NCI-H1694 treated with DMSO at 0.1 percent for 48 hours (cell line): ENCODE data around the gene PDIA3.
A peak's percentile ranks its signal among the peaks of the same experiment; 100 is the strongest.
"Not testable (repeated sequence)": the region's sequence is repeated elsewhere in the genome, so short reads cannot be mapped to it uniquely, and the experiment has no call there.

Experiments used
- DNase-seq: peaks from one replicate; lab custom pipeline; 2025; lab: John Stamatoyannopoulos, UW

PDIA3 gene

DNA sequence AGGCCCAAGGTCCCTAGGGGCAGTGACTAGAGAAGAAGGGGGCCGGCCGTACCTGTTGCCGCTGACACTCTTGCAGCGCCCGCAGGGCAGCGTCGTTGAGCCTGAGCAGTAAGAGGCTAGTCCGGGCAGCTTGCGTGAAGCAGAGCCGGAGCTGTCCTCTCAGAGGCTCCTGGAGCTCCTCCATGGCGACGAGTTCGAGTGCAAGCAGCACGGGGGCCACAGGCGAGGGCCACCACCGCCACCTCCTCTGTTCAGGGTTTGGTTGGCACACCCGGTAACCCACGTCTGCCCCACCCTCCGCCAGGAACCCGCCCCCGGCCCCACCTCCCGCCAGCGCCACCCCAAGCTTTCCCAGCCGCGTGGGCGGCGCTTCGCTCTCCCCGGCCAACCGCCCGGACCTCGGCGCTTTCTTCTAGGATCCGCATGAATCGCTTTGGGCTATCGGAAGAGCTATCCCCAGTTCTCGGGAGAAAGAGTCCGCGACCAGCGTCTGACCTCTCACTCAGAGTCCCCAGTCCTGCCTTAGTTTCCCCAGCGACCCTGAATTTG lies 30.6 kb downstream of the PDIA3 start, which contains the start of gene ELL3:
ELL3 (minus strand) TSS at position 249 of the 549 bp plus-strand sequence; CDS start at position 184, 65 bp downstream.
- DNase-seq = peak; percentile 69

DNA sequence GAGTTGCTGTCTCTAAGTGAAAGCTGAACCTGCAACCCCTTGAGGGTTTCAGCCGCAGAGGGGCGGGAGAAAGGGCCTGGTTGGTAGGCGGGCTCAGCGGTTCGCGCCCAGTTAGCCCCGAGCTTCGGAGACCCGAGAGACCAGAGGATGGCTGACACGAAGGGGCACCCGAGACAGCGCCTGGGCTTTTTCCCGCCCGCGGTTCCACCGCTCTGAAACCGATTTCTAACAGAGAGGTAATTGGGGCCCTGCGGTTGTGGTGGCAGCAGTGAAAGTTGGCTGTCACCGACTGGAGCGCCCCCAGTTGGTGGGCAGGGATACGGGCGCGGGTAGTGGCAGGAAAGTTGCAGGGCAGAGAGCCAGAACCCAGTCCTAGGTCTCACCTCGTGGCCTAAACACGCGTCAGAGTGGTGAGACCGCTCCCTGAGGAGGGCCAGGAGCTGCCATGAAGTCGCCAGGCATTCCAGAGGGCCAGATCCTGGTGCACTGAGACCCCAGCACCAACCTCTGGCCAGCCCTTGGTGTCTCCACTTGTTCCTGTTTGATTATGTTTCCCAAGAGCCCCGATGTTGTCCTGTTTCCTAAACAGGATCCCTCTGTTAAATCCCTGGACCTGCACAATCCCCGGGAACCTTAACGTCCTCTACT lies 31.2 kb downstream of the PDIA3 start:
- peak; percentile 87 for DNase-seq

DNA sequence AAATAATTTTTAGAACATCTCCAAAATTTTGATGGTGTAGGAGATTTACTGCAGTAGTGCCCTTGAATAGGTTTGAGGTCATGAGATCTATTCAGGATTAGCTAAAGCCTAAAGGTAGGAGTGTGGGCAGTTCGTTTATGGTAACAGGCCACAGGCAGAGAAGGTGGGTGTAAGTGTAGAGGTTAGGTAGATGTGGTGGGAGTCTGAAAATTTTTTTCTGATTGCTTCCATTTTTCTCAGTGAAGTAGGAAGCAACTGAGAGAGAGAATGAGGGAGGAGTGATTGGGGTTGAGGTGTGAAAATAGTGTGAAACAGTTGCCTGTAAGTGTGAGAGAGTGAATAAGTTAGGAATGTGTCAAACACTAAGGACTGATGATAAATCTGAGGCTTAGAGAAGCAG lies 32.8 kb downstream of the PDIA3 start:
- DNase-seq = no peak

GRCh38 chr15:43789409-43789808 lies 43.2 kb downstream of the PDIA3 start:
- no peak for DNase-seq

- peak; percentile 94 for DNase-seq
Measured at GRCh38 chr15:43791993-43792760, 45.9 kb downstream of the PDIA3 start, which contains the start of gene SERF2. Gene SERF2 (plus strand): TSS chr15:43792320. CDS start chr15:43792377, 57 bp downstream.

DNA sequence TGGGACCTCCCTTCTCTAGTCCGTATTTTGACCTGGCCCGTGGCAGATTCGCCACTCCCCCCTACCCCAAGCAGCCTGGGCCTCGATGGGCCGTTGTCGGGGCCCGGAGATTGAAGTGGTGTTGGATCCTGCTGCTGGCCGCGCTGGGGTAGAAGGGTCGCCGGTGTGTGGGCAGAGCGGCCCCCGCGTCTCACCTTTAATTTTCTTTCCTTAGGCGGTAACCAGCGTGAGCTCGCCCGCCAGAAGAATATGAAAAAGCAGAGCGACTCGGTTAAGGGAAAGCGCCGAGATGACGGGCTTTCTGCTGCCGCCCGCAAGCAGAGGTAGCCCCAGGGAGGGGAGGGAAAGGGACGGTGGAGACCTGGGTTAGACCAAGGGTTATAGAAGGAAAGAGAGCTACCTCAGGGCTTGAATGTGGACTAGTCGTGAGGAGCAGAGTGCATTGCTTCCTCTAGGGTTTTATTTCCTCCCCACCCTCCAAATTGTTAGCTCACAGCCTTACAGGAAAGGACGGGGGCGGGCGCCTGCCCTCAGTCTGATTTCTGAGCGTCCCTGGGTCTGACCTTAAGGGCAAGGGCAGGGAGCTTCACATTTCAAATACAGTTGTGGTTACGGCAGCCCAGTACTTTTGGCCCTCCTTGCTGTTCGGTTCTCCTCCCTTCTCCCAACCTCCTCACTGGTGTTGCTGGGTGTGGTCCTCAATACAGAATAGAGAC lies 46.7 kb downstream of the PDIA3 start:
- no peak for DNase-seq

DNA sequence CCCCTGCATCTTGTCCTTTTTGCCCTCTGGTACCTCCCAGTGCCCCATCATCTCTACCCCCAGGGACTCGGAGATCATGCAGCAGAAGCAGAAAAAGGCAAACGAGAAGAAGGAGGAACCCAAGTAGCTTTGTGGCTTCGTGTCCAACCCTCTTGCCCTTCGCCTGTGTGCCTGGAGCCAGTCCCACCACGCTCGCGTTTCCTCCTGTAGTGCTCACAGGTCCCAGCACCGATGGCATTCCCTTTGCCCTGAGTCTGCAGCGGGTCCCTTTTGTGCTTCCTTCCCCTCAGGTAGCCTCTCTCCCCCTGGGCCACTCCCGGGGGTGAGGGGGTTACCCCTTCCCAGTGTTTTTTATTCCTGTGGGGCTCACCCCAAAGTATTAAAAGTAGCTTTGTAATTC lies 47.4 kb downstream of the PDIA3 start:
- DNase-seq = no peak

DNA sequence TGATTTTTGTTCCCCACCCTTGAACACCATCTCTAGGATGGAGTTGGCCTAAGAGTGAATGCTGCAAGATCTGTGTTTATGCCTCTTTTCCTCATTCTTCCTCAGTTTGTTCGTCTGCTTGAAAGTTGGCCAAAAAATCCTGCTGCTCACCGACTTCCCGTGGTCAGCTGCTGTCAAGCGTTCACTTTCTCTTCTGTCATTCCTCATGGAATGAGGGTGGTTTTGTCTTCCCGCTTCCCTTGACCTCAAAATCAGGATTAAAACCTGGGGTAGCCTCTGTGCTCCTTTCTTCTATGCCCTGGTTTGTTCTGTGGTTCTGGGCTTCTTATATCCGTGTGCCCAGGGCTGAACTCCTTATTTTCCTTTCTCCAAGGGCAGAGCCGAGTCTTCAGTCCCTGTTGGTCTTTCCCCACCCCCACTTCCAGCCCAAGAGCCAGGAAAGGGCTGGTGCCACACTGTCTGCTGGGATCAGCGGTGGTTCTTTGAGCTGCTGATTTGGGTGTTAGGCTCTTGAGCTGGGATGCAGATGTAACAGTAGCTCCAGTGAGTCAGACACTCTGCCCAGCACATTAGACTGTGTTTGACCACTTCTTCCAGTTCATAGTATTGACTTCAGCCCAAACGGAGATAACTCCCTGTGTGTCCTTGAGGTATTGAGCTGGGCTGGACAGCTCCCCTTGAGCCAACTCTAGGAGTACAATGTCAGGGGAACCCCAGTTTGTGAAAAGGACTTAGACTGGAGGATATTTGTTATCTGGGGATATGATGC lies 48.2 kb downstream of the PDIA3 start:
- DNase-seq = no peak

GRCh38 chr15:43795197-43795596 lies 49.0 kb downstream of the PDIA3 start:
- DNase-seq = no peak

- DNase-seq = no peak
Measured at GRCh38 chr15:43795997-43796396, 49.8 kb downstream of the PDIA3 start.

DNA sequence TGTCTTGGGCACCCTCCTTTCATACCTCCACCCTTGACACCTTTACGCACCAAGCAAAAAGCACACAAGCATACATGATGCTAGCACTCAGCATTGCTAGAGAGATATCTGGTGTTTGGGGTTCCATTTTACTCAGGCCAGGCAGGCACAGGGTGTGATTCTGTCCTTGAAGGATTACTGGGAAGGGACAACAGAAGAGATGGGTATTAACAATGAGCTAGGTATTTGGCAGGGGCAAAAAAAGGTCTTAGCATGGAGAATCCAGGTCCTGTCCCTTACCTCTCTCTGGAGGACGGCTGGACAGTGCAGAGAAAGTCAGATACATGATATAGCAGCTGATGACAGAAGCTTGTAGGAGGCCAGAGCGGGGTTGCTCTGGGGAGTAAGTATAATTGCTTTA lies 50.3 kb downstream of the PDIA3 start:
- DNase-seq = no peak

GRCh38 chr15:43799209-43799944 lies 53.1 kb downstream of the PDIA3 start:
- DNase-seq = peak; percentile 1

GRCh38 chr15:43799945-43800285 lies 53.7 kb downstream of the PDIA3 start, which contains the start of gene SERINC4:
Gene SERINC4 (minus strand): TSS chr15:43800220. CDS start chr15:43799986, 234 bp downstream.
- DNase-seq = no peak

DNA sequence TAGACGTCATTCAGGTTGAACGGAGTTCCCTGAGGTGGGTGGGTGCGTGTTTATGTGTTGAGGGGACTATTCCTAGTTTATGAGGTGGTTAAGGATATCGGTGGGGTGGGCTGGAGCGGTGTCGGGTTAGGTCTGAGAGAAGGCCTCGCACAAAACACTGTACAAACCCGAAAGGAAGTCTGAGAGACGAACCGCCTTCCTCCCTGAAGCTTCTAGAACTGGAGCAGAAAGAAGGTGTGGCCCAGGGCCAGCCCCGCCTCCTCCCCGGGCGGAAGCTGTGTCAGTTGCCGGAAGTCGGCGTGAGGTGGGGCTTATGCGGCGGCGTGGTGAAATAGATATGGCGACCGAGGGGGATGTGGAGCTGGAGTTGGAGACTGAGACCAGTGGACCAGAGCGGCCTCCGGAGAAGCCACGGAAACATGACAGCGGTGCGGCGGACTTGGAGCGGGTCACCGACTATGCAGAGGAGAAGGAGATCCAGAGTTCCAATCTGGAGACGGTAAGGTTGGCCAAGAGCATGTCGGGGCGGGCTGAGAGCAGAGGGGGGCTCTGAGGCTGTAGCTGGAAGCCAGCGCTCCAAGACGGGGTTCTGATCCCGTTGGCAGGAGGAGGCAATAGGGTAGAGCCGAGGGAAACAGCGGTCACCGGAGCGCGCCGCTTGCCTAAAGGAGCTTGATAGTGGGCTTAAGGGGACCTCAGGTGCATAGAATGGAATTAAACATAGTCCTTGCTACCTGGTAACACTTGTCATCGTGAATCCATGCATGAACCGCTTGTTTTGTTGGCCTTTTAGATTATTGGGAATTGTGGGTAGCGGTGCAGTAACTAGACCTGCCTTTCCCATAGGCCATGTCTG lies 54.3 kb downstream of the PDIA3 start, which contains the start of gene HYPK:
HYPK (plus strand) TSS at position 314 of the 856 bp plus-strand sequence; CDS start at position 338, 24 bp downstream.
- peak; percentile 42 for DNase-seq

GRCh38 chr15:43802676-43803075 lies 56.4 kb downstream of the PDIA3 start:
- DNase-seq = not testable (repeated sequence)

- DNase-seq = no peak
Measured at GRCh38 chr15:43808435-43808950, 62.3 kb downstream of the PDIA3 start.

DNA sequence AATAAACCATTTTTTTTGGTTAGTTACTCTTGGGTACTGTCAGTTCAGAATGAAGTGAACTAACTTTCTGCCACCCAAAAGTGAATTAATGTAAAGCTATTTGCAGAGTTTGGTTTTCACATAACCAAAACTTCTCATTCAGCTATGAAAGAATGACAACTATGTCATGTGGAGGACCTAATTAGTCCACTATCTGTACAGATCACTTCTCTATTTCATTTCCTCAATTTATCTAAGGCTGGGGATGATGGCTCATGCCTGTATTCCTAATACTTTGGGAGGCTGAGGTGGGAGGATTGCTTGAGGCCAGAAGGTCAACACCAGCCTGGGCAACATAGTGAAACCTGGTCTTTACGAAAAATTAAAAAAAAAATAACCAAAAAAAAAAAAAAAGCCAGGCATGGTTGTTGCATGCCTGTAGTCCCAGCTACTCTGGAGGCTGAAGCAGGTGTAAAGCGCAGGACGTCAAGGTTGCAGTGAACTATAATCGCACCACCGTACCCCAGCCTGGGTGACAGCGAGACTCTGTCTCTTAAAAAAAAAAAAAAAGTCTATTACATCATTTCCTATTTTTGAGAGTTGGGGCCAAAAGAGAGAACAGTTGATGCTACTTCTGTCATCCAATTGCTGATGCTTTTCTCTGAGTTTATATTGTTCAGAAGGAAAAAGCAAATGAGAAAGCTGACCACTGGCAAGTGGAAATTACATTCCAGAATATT lies 62.9 kb downstream of the PDIA3 start:
- no peak for DNase-seq

DNA sequence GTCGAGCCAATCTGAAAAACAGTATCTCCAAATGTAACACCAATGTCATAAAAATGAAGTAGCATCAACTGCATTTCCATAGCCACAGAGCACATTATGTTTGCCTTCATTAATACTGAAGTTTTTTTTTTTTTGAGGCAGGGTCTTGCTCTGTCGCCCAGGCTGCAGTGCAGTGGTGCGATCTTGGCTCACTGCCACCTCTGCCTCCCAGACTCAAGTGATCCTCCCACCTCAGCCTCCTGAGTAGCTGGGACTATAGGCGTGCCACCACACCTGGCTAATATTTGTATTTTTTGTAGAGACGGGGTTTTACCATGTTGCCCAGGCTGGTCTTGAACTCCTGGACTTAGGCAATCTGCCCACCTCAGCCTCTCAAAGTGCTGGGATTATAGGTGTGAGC lies 68.8 kb downstream of the PDIA3 start:
- DNase-seq = not testable (repeated sequence)

DNA sequence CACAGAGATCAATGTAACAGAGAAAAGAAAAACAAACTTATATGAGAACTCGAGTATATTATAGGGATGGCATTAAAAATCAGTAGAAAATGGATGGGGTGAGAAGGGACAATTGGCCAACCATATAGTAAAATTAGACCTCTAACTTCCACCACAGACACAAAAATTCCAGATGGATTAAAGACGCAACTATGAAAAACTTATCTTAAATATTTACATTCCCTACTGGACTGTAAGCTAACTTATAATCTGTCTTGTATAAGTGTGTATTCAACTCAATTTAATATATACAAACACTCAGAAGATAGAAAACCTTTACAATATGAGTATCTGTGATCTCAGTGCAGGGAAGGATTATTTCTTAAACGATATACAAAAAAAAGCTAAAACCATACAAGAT lies 75.3 kb downstream of the PDIA3 start:
- DNase-seq = no peak
